Measurements from ENCODE around the gene FAM180A. TPM values are rescaled to one million over a fixed set of nuclear protein-coding genes. Genes with fewer than 3 reads are reported as not detected.

Gene FAM180A
- total RNA-seq, 1 experiment from 2014 or later, result not detected

- ChIA-PET POLR2A (interaction anchor here (1.2 kb wide), 1 partner anchor 8 kb away, joined by 4 read pairs; no protein-coding TSS in a partner anchor), CTCF (interaction anchor here (1.2 to 5.7 kb wide), 7 partner anchors 9 to 453 kb away, joined by 3 to 49 read pairs (median 4); partner anchors contain the start of gene STMP1)
- H3K4me3 Mint-ChIP-seq, result no peak overlapping the region
- H3K9me3 Mint-ChIP-seq, result no peaks in the 10 kb centered on the region
- H3K36me3 Mint-ChIP-seq, result no peaks in the 10 kb centered on the region
- no peak overlapping the region for H3K27ac Mint-ChIP-seq
- no peak for DNase-seq (ENCODE audit: low spot score)
- no peaks in the 10 kb centered on the region; the same call in 1 of the 2 replicates for H3K27me3 Mint-ChIP-seq (ENCODE audit: low read depth)
- TF ChIP-seq ZNF671 (CRISPR knock-in tag; IDR thresholded peaks at IDR 0.05) (no peak), ZNF425 (CRISPR knock-in tag; conservative IDR thresholded peaks at IDR 0.05) (no peak), PRDM15 (CRISPR knock-in tag; IDR thresholded peaks at IDR 0.05) (no peak), NR1H2 (CRISPR knock-in tag; IDR thresholded peaks at IDR 0.05) (no peak), ZNF281 (CRISPR knock-in tag; IDR thresholded peaks at IDR 0.05) (no peak), FOXJ3 (CRISPR knock-in tag; IDR thresholded peaks at IDR 0.05; ENCODE audit: borderline replicate concordance) (no peak), ZNF232 (CRISPR knock-in tag; IDR thresholded peaks at IDR 0.05) (no peak), KAT7 (CRISPR knock-in tag; IDR thresholded peaks at IDR 0.05; ENCODE audit: borderline replicate concordance) (no peak), PRRX2 (CRISPR knock-in tag; IDR thresholded peaks at IDR 0.05) (no peak), FOXP1 (CRISPR knock-in tag; IDR thresholded peaks at IDR 0.05; ENCODE audit: borderline replicate concordance) (no peak), MLX (CRISPR knock-in tag; IDR thresholded peaks at IDR 0.05) (no peak), ETV6 (CRISPR knock-in tag; IDR thresholded peaks at IDR 0.05) (no peak), NFYB (CRISPR knock-in tag; conservative IDR thresholded peaks at IDR 0.05; ENCODE audit: low read depth) (no peak), CDX4 (CRISPR knock-in tag; IDR thresholded peaks at IDR 0.05; ENCODE audit: borderline replicate concordance) (no peak), SOX15 (CRISPR knock-in tag; IDR thresholded peaks at IDR 0.05) (no peak), STAT6 (CRISPR knock-in tag; conservative IDR thresholded peaks at IDR 0.05; ENCODE audit: low read depth) (no peak), MYBL2 (CRISPR knock-in tag; IDR thresholded peaks at IDR 0.05) (no peak), JUN (CRISPR knock-in tag; IDR thresholded peaks at IDR 0.05) (no peak)
- no peak for ATAC-seq
- H3K4me1 Mint-ChIP-seq, result peaks cover 19% of the 10 kb centered on the region
These were observed 21.5 kb downstream of the FAM180A start for GRCh38 chr7:135726911-135727673.

All from WTC11 (cell line).